Measurements from ENCODE around the gene LYSMD3.

- no peak for TF ChIP-seq CTCF (IDR thresholded peaks at IDR 0.05)
- TF ChIP-seq EP300 (IDR thresholded peaks at IDR 0.05; ENCODE audit: low read depth): no peak
- TF ChIP-seq POLR2AphosphoS5 (IDR thresholded peaks at IDR 0.05): no peak
These were observed 25.8 kb downstream of the LYSMD3 start for GRCh38 chr5:90503596-90503995.
